ENCODE data around the gene RNF152. TPM values are rescaled to one million over a fixed set of nuclear protein-coding genes. Genes with fewer than 3 reads are reported as not detected.

The RNF152 gene
- total RNA-seq, 1 experiment from 2014 or later = 2.3 TPM

DNA sequence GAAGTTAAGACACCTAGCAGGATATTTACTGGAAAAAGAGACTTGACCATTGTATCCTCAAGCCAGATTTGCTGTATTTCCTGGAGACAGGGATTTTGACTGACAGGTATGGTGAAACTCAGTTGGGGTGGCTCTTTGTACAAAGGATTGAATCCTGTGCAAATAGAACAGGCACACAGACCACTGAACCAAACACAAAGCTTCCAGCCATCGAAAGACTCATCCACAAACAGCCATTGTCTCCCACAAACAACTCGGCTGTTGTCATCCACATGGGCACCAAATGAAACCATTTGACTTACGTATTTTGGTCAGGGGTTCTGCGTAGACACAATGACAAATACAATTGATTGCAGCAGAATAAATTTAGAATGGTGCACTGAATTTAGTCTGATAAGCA is 15.9 kb downstream of the RNF152 start:
- no peak for DNase-seq
- no CpG with 5 or more reads among the region's 4 CpGs for WGBS (ENCODE audit: extremely low coverage, insufficient read length, low lambda C conversion rate)
- H3K23ac ChIP-seq (ENCODE audit: insufficient read length, low read depth, low read length) = no peak overlapping the region
- no peak overlapping the region for H3K4me3 Mint-ChIP-seq
- no peak overlapping the region for H3T11ph ChIP-seq (ENCODE audit: low read length)
- no peak overlapping the region for H4K5ac ChIP-seq (ENCODE audit: insufficient read length, low read depth, low read length)
- H3K79me2 ChIP-seq (ENCODE audit: insufficient read depth, low read length) = 0 out of 2 replicates have a peak, but pooled peaks cover 1% of the 10 kb centered on the region
- H3K27me3 ChIP-seq (ENCODE audit: insufficient read depth, low read length) = no peaks in the 10 kb centered on the region
- no peak overlapping the region for H2BK20ac ChIP-seq (ENCODE audit: low read depth, low read length, poor library complexity, severe bottlenecking)
- H3K9me3 ChIP-seq (ENCODE audit: control insufficient read depth, low read depth, low read length) = no peaks in the 10 kb centered on the region
- no peaks in the 10 kb centered on the region for H4K20me1 ChIP-seq (ENCODE audit: control insufficient read depth, insufficient read depth, insufficient read length)
- H3K4me1 ChIP-seq (ENCODE audit: insufficient read depth, low read length) = no peaks in the 10 kb centered on the region
- H2AK5ac ChIP-seq (ENCODE audit: insufficient read length, low read length) = no peak overlapping the region
- H3K4me2 ChIP-seq (ENCODE audit: insufficient read depth, insufficient read length, low read length) = no peak overlapping the region
- no peak overlapping the region for H3K27ac ChIP-seq (ENCODE audit: insufficient read length, low read depth, low read length)
- no peaks in the 10 kb centered on the region; a peak in 1 of 7 replicates for H3K36me3 Mint-ChIP-seq (ENCODE audit: insufficient read depth in 1 of 3, low read depth in 3 of 3)
- no peaks in the 10 kb centered on the region for H3K4me1 Mint-ChIP-seq
- no peak overlapping the region for H2BK120ac ChIP-seq (ENCODE audit: low read depth, low read length, poor library complexity, severe bottlenecking)
- H4K8ac ChIP-seq (replicated peaks; ENCODE audit: insufficient read length, low read depth, low read length) = no peak overlapping the region
- no peak overlapping the region for H3K14ac ChIP-seq (ENCODE audit: insufficient read depth, low read length)
- H3K27me3 Mint-ChIP-seq (ENCODE audit: low read depth) = no peaks in the 10 kb centered on the region; the same call in 1 of the 2 replicates
- no peak overlapping the region for H3K4ac ChIP-seq (ENCODE audit: low read depth, low read length)
- no peak overlapping the region for H2BK5ac ChIP-seq (ENCODE audit: insufficient read length, low read length)
- H2BK15ac ChIP-seq (ENCODE audit: low read depth, low read length) = no peak overlapping the region
- H3K23me2 ChIP-seq (ENCODE audit: insufficient read length, low read depth, low read length, poor library complexity, severe bottlenecking) = no peaks in the 10 kb centered on the region
- no peak overlapping the region for H3K9ac ChIP-seq (ENCODE audit: extremely low read depth, insufficient read length, low read length)
- H3K56ac ChIP-seq (ENCODE audit: insufficient read length, low read depth, low read length) = no peak overlapping the region
- no peak overlapping the region for H4K91ac ChIP-seq (ENCODE audit: insufficient read length, low read depth, low read length)
- H3K9me3 Mint-ChIP-seq = no peaks in the 10 kb centered on the region
- no peak overlapping the region for H2AFZ ChIP-seq (ENCODE audit: low read length)
- H3K27ac Mint-ChIP-seq = no peak overlapping the region
- TF ChIP-seq, protein P1, sequence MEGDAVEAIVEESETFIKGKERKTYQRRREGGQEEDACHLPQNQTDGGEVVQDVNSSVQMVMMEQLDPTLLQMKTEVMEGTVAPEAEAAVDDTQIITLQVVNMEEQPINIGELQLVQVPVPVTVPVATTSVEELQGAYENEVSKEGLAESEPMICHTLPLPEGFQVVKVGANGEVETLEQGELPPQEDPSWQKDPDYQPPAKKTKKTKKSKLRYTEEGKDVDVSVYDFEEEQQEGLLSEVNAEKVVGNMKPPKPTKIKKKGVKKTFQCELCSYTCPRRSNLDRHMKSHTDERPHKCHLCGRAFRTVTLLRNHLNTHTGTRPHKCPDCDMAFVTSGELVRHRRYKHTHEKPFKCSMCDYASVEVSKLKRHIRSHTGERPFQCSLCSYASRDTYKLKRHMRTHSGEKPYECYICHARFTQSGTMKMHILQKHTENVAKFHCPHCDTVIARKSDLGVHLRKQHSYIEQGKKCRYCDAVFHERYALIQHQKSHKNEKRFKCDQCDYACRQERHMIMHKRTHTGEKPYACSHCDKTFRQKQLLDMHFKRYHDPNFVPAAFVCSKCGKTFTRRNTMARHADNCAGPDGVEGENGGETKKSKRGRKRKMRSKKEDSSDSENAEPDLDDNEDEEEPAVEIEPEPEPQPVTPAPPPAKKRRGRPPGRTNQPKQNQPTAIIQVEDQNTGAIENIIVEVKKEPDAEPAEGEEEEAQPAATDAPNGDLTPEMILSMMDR (conservative IDR thresholded peaks at IDR 0.05) = no peak
- H2BK12ac ChIP-seq (ENCODE audit: insufficient read length, low read depth, low read length) = no peak overlapping the region
- H3K18ac ChIP-seq (ENCODE audit: insufficient read length, low read depth, low read length) = no peak overlapping the region
- no peaks in the 10 kb centered on the region for H3K79me1 ChIP-seq (ENCODE audit: insufficient read depth, low read depth, low read length, poor library complexity, severe bottlenecking)
